HUDEP-2 (cell line): Measurements from ENCODE around the gene SEC24C.

Experiments used
- DNase-seq, 76 experiments: peaks; one replicate each; lab custom pipeline; 2025; ENCODE audit not compliant: unreplicated experiment in 76 of 76; lab: John Stamatoyannopoulos, UW

The SEC24C gene

DNA sequence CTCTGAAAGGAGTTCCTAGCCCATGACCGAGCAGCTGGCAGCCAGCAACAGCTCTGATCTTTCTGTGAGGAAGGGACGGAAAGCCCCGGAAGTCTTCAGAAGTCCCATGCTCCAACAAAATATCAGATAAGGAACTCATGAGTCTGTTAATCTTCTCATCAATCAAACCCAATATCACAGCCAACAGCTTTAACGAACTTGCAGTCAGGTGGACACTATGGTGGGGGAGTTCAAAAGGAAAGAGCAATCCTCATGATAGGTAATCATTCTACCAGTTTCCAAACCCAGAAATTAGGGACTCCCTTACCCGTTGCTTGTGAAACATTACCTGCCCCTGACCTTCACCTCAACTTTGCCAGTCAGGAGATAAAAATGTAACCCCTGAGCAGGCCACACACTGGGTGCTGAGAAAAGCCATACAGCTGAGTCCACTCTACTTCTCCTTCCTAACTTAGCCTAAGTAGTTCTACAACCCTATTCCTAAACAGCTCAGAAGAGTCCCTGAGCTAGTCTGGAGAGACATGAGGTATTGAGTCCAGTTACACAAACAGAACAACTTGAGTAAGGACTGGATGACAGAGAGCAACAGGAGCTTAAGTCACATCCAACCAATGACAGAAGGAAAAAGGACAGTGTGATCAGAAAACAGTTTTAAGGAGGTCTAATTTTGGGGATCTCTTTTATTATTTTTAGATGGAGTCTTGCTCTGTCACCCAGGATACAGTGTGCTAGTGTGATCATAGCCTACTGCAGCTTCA is 65.1 kb downstream of the SEC24C start:
- peak in 7 of 76 experiments; percentile 10 to 46 (median 24) for DNase-seq

- DNase-seq = no peak
Measured at GRCh38 chr10:73810358-73810734, 66.2 kb downstream of the SEC24C start.

DNA sequence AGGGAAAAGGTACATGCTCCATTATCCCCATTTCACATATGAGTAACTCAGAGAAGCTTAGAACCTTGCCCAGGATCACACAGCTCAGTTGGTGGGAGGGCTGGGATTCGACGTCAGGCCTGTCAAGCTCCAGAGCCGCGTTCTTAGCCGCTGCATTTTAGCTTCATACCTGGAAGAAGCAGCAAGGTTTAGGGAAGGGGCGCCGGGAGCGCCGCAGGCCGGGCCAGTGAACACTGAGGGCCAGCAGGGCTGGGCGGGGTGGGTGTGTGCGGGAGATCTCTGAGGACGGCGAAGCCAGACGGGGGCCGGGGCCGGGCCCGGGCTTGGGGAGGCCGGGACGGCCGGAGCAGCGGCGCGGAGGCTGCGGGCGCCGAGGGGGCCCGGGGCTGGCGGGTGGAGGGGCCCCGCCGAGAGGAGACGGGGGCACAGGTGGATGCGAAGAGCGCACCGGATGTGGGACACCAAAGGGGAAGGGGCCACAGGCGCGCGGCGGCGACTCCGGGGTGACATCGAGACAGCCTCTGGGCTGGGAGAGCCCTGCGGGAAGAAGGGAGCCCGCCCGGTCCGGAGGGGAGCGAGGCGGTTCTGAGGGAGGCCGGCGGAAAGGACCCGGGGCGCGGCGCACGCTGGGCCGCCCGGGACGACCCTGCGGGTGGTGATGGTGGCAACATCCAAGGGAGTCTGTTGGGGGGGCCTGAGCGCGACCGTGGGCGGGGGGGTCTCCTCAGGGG is 66.7 kb downstream of the SEC24C start:
- peak in 21 of 76 experiments; percentile 8 to 37 (median 20) for DNase-seq

- no peak for DNase-seq
Measured at GRCh38 chr10:73812657-73813056, 68.5 kb downstream of the SEC24C start.

- no peak for DNase-seq
Measured at GRCh38 chr10:73813333-73813732, 69.2 kb downstream of the SEC24C start.

DNA sequence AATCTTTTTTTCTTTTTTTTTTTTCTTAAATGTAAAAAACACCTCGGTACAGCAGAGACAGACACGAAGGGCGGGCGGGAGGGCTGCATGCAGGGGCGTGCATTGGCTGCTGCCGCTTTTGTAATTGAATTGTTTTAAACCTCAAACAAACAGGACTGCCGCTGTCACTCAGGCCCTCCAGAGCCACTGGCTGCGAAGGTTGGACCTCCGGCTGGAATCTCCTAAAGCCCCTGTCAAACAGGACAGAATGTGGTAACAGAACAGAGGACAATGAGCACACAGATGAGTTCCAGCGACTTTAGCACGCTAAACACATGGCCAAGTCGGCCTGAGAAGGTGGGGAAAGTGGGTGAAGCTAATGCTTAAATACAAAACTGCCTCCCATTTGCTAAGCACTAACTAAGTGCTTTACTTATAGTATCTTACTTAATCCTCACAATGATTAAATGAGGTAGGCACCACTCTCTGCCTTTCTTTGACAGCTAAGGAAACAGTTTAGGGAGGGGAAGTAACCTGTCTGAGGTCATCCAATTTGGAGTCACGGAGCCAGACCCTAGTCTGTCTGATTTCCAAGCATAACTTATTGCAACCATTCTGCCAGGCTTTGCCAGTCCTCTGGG is 70.2 kb downstream of the SEC24C start:
- no peak for DNase-seq

DNA sequence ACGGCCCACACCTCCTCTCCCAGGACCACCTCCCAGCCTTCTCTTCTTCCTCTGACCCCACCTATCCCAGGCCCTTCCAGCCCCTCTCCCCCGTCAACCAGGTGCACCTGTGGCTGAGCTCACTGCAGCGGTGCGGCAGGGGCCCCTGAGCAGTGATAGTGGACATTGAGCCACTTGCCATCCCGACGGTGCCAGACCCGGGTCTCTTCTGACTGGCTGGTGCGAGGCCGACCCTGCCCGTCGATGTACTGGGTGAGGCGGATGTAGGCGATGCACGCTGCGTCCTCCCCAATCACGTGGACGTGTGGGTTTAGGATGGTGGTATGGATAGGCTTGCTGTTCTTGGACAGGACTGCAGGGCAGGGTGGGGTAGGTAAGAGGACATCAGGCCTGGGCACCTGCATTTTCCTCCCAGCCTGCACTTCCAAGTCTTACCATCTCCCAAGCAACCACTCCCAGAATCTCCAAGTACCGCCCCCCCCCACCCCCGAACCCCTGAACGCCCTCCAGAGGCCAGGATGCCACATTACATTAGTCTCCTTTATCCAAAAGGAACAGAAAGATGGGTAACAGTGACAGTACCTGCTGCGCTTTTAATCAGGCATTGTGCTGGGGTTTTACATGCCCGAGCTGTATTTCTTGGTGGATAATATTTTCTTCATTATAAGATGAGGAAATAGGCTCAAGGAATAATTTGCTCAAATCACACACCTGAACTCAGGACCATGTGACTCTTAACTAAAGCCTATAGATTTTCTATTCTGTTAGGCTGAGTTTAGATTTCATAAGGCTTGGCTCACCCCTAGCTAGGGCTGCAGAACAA is 70.9 kb downstream of the SEC24C start:
- DNase-seq = peak in 8 of 76 experiments; percentile 5 to 28 (median 12)

DNA sequence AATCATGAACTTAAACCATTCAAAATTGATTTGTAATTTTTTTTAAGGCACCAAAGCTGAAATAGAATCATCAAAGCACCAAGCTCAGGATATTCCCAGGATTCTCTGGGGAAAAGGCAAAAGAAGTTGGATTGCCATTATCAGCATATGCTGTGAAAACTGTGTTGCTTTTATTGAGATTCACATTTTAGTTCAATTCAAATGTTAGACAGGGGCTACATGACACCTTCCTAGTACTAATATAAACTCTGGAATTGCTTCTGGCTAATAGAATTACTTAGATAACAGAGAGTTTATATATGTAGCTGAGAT is 71.5 kb downstream of the SEC24C start:
- DNase-seq = no peak

GRCh38 chr10:73816917-73817729 is 73.0 kb downstream of the SEC24C start:
- DNase-seq = no peak

DNA sequence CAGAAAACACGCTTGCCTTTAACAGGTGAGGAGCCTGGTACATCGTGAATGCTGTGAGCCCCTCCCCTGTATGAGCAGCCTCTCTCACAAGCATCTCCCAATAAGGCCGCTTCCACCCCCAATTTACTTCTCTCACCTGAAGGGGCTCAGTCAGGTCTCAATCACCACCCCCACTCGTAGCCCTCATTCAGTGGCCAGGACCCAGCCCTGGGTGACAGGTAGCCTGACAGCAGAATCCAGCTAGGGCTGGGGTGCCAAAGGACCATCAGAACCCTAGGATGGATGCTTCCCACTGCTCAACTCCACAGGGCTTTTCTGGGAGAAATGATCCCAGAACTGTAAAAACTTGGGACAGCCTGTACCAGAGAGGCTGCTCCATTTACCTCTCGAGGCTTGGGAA is 73.7 kb downstream of the SEC24C start:
- no peak for DNase-seq

DNA sequence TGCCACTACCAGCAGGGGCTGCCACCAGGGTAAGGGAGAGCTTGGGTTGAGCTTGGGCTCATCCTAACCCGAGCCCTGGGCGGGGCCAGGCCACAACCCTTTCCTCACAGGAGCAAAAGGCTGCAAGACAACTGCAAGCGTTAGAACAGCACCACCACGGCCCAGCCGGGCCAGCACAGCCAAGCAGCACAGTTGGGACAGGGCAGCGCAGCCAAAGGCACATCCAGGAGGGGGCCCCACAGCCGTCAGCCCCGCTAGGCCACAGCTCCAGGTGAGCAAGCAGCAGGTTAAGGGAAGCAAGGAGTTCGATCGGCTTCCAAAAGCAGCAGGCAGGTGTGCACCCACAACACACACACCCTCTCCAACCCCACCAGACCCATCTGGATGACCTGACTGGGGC is 74.2 kb downstream of the SEC24C start:
- no peak for DNase-seq

- no peak for DNase-seq
Measured at GRCh38 chr10:73819081-73819480, 74.9 kb downstream of the SEC24C start.

DNA sequence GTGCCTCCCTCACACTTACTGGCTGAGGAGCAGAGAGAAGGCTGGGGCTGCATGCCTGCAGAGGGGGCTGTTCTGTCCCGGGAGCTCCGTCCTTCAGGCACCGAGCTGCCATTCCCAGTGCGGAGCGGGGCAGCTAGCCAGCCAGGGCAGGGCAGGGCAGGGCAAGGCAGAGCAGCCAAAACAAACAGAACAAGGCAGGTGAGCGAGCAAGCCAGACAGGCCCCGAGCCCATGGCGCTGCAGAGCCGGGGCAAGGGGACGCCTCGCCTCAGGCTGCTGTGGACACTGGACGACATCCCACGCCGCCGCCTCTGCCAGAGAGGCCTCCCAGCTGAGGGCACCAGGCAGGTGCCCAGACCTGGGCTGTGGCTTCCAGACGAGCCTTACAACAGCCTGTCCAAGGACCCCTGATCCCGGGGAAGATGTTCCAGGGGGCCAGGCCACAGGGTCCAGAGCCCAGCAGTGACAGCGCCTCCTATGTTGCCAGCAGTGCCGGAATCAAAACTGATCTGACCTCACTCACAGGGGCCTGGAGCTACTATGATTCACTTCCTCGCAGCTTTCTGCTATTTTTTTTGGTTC is 75.4 kb downstream of the SEC24C start:
- no peak for DNase-seq
